Left lung (tissue), 10 donors: ENCODE measurements around the gene HOXC12. TPM values are rescaled to one million over a fixed set of nuclear protein-coding genes. Genes with fewer than 3 reads are reported as not detected.

ENCODE experiments used
- ATAC-seq: fragments of 200-7000 bp; cut with Tn5 transposase; one replicate; pipeline ENCODE4 v1.9.1; 2020; ENCODE audit warnings: moderate library complexity
- DNase-seq, 4 donors: peaks; one replicate each; pipeline ENCODE4 v3.0.0-alpha.2; 2013 to 2020
- H3K27ac ChIP-seq, 2 donors: fragments of 200-600 bp; sonication (generic) in 1 of 2; one replicate each; pipeline versions ENCODE4 v1.5.0 to v1.8.0; 2020 to 2021
- H3K27me3 ChIP-seq, 2 donors: fragments of 200-600 bp; sonication (generic) in 1 of 2; one replicate each; pipeline versions ENCODE4 v1.5.0 to v1.8.0; 2020 to 2021
- H3K36me3 ChIP-seq, 2 donors: fragments of 200-600 bp; sonication (generic) in 1 of 2; one replicate each; pipeline versions ENCODE4 v1.5.0 to v1.8.0; 2020 to 2021
- H3K4me1 ChIP-seq, 2 donors: fragments of 200-600 bp; one replicate each; pipeline ENCODE4 v1.8.0; 2021
- H3K4me3 ChIP-seq, 2 donors: fragments of 200-600 bp; sonication (generic) in 1 of 2; one replicate each; pipeline versions ENCODE4 v1.5.0 to v1.8.0; 2020 to 2021; ENCODE audit warnings: mild to moderate bottlenecking in 1 of 2
- H3K9me3 ChIP-seq, 2 donors: fragments of 200-600 bp; sonication (generic) in 1 of 2; one replicate each; pipeline versions ENCODE4 v1.5.0 to v1.8.0; 2020 to 2021
- intact Hi-C, 2 donors: fragments of 100-400 bp; cut with DNase I; formaldehyde crosslinking; loops; one replicate each; pipeline versions ENCODE4 v1.11.2 to v1.14.2; 2022
- polyA plus RNA-seq, 6 donors: library from polyadenylated mRNA; unstranded; fragments of 120-200 nt; gene quantifications; one replicate each; pipeline ENCODE4 v1.2.1, GENCODE V29; 2013; ENCODE audit not compliant: insufficient read length in 6 of 6
- total RNA-seq, 2 donors: library from RNA; stranded (reverse); fragmentation: NEBNext Ultra II Directional; extraction: Animal tissue kit (Norgen Biotek cat#: 25700); gene quantifications; one replicate each; pipeline ENCODE4 v1.2.1, GENCODE V29; 2021
- TF ChIP-seq, protein P1 (sequence below), 2 donors: fragments of 200-600 bp; sonication (generic) in 1 of 2; IDR thresholded peaks; one replicate each; pipeline versions ENCODE4 v1.5.0 to v1.8.0; 2021; ENCODE audit warnings: antibody characterized with exemption in 2 of 2
- donor health status: DM: no; HTN: yes; CAD: no.
- donor health status: DM: no; HTN: no; CAD: no.

HOXC12 gene
- total and polyA plus RNA-seq, 8 donors: not detected

DNA sequence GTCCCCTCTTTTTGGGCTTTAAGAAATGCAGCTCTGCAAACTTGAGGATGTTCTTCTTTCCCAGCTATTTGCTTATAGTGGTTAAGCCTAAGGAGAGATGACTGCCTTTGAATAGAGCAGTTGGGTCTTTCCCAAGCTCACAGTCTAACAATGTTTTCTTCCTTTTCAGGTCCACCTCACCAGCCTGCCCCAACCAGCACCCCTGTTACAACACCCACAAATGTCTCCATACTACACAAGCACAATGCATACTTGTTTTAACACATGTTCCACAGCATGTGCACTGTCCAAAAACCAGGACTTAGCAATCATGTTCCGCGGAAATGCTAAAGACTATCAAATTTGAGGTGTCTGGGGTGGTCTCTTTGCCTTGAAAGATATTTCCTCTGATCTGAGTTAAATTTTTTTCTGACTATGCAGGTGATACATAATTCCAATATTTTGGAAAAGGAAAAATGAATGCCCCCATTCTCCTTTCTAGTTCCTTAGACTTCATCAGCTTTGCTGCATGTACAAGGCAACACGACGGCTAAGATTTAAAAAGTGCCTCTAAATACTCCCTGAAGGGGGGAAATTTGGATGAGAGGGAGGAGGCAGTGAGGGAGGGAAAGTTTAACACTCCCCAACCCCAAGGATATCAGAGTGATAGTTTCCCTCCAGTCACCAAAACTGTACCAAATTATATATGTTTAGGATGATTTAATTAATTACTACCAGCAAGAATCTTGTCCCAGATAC, 22.7 kb upstream of the HOXC12 start:
- H3K4me3 ChIP-seq: no peak overlapping the region
- DNase-seq (no peak), ATAC-seq (no peak)
- no peaks in the 10 kb centered on the region for H3K36me3 ChIP-seq
- TF ChIP-seq, protein P1, sequence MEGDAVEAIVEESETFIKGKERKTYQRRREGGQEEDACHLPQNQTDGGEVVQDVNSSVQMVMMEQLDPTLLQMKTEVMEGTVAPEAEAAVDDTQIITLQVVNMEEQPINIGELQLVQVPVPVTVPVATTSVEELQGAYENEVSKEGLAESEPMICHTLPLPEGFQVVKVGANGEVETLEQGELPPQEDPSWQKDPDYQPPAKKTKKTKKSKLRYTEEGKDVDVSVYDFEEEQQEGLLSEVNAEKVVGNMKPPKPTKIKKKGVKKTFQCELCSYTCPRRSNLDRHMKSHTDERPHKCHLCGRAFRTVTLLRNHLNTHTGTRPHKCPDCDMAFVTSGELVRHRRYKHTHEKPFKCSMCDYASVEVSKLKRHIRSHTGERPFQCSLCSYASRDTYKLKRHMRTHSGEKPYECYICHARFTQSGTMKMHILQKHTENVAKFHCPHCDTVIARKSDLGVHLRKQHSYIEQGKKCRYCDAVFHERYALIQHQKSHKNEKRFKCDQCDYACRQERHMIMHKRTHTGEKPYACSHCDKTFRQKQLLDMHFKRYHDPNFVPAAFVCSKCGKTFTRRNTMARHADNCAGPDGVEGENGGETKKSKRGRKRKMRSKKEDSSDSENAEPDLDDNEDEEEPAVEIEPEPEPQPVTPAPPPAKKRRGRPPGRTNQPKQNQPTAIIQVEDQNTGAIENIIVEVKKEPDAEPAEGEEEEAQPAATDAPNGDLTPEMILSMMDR (IDR thresholded peaks at IDR 0.05): no peak
- H3K4me1 ChIP-seq: no peaks in the 10 kb centered on the region
- peaks cover 100% of the 10 kb centered on the region in 2 donors for H3K27me3 ChIP-seq
- H3K27ac ChIP-seq: no peak overlapping the region
- intact Hi-C loops: no loop called here
- H3K9me3 ChIP-seq: no peaks in the 10 kb centered on the region

GRCh38 chr12:53932915-53933314, 21.8 kb upstream of the HOXC12 start:
- no peak for ATAC-seq
- H3K27ac ChIP-seq: no peak overlapping the region
- H3K27me3 ChIP-seq: peaks cover 100% of the 10 kb centered on the region in 2 donors
- no peaks in the 10 kb centered on the region for H3K36me3 ChIP-seq
- H3K9me3 ChIP-seq: no peaks in the 10 kb centered on the region
- no peak for DNase-seq
- no peaks in the 10 kb centered on the region for H3K4me1 ChIP-seq
- H3K4me3 ChIP-seq: no peak overlapping the region
- TF ChIP-seq, protein P1 (IDR thresholded peaks at IDR 0.05): no peak
- intact Hi-C loops: no loop called here

DNA sequence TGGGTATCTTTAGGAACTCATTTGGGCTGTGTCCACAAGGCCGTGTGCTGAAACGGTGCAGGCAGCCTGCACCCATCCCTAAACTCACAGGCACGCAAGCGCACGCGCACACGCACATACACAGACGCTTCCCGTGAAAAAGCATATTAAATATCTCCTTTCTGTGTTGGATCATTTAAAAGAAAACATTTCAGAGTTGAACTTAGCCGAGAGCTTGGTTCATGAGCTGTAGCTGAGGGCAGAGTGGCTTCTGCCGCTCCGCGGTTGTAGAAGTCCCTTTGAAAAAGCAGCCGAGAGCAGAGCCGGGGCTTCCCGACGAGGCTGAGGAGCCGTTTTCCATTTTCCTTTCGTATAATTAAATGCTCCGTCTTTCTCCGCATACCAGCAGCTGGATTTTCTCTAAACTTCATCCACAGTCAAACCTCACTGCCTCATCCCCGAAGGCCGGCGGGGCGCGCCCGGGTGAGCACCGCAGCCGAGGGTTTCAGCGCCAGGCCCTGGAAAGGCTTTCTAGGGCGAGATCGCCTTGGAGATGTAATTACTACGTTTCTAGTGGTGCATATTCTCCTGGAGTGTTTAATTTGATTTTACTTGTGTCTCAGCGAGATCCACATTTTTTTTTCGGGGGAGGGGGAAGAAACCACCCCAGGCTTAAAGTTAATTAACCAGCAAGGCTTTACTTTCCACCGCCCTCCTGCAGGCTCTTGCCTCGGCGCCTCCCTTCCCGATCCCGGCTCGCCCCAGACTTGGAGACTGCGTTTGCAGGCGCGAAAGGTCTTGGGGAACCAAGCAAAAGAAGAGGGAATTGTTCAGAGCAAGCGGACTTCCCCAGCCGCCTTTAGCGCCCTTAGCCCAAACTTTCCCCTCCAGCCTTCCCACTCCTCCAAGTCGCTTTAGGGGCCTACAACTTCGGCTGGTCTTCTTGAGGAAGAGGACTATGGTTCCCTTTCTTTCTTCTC, 19.0 kb upstream of the HOXC12 start:
- no peak for ATAC-seq
- Histone ChIP-seq H3K4me3 (no peak overlapping the region), H3K4me1 (no peaks in the 10 kb centered on the region), H3K27ac (no peak overlapping the region), H3K27me3 (peaks cover 100% of the 10 kb centered on the region in 2 donors), H3K36me3 (no peaks in the 10 kb centered on the region), H3K9me3 (no peaks in the 10 kb centered on the region)
- TF ChIP-seq, protein P1 (IDR thresholded peaks at IDR 0.05): no peak
- no peak for DNase-seq
- intact Hi-C loops: no loop called here

- DNase-seq (no peak), ATAC-seq (no peak)
- Histone ChIP-seq H3K27ac (no peak overlapping the region), H3K27me3 (peaks cover 99 to 100% of the 10 kb centered on the region in 2 donors), H3K36me3 (no peaks in the 10 kb centered on the region), H3K9me3 (no peaks in the 10 kb centered on the region), H3K4me3 (no peak overlapping the region), H3K4me1 (no peaks in the 10 kb centered on the region)
- intact Hi-C loops: no loop called here
- TF ChIP-seq, protein P1 (IDR thresholded peaks at IDR 0.05): no peak
These were observed 17.6 kb upstream of the HOXC12 start for GRCh38 chr12:53937099-53937498.
